Nucleus accumbens (tissue), 56 donors: Measurements from ENCODE around the gene THSD7A.

Source experiments
- DNase-seq, 56 donors: peaks; one replicate each; lab custom pipeline; 2025; lab: John Stamatoyannopoulos, UW

The THSD7A gene

GRCh38 chr7:11648980-11649379 is 183.0 kb downstream of the THSD7A start:
- DNase-seq = no peak

- DNase-seq = no peak
Observed at GRCh38 chr7:11648101-11648500, 183.9 kb downstream of the THSD7A start.

DNA sequence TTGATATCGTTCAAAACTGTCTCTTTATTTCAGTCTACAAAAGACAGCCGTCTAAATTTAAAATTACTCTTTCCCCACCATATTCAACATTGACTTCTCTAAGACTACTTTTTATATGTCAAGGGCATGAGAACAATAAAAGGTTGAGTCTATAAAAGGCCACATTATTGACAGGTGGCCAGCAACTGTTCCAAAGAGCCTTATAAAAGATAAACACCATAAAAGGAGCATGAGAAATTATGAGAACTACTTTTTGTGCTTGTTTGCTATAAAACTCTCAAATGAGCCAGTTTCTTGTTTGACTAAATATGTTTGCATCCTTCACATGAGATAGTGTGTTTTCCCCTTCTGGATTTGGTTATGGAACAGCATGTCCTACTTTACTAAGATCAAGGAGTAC is 189.2 kb downstream of the THSD7A start:
- no peak for DNase-seq

GRCh38 chr7:11642276-11642675 is 189.7 kb downstream of the THSD7A start:
- no peak for DNase-seq

- no peak for DNase-seq
Observed at GRCh38 chr7:11638011-11638774, 193.8 kb downstream of the THSD7A start.

DNA sequence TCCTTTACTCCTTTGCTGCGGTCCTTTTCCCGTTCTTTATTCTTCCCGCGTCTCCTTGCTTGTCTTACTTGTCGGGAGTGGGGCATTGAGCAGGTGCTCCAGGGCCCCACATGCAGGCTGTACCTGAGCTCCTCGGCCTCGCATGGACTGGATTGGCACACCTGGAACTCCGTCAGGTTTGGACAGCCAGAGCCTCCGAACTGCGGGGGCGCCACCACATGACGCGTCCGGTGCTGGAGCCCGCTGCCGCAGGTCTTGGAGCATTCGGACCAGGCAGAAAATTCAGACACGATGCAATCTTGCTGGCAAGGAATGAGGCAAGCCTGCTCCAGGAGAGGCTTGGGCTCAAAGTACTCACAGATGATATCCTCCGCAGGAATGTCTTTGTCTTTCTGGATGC is 195.7 kb downstream of the THSD7A start:
- DNase-seq = no peak

DNA sequence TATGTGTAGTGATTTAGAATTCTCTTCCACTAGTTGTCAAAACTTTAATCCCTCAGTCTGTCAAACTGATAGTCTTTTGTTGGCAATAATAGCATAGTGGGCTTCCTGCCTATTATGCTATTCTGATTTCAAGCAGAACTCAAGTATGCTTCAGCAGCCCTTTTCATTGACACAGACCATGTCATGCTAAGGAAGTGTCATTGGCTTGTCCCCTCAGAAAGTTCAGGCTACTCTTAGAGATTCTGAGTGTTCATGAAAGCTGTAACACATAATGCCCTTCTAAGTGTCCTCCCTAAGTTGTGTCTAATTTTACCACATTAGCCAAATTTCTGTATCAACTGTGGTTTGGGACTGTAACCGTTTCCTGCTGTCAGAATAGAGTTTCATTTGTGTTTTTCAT is 198.7 kb downstream of the THSD7A start:
- DNase-seq = no peak

DNA sequence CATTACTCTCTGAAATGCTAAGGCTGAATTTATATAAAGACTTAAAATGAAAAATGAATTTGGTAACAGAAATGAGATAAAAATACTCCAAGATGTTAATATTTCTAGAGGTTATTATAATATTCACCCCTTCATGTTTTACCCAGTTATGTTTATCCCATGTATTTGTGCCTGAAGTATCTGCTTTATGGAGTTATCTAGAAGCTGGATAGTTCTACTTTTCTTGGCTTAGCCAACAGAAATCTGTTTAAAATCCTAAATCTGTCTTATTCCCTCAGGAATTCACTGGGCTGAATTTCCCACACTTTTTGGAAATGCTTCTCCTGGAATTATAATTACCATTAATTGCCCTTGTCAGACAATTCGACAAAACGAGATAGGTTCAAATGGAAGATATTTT is 201.6 kb downstream of the THSD7A start:
- DNase-seq = no peak

GRCh38 chr7:11625669-11626068 is 206.3 kb downstream of the THSD7A start:
- DNase-seq = no peak

DNA sequence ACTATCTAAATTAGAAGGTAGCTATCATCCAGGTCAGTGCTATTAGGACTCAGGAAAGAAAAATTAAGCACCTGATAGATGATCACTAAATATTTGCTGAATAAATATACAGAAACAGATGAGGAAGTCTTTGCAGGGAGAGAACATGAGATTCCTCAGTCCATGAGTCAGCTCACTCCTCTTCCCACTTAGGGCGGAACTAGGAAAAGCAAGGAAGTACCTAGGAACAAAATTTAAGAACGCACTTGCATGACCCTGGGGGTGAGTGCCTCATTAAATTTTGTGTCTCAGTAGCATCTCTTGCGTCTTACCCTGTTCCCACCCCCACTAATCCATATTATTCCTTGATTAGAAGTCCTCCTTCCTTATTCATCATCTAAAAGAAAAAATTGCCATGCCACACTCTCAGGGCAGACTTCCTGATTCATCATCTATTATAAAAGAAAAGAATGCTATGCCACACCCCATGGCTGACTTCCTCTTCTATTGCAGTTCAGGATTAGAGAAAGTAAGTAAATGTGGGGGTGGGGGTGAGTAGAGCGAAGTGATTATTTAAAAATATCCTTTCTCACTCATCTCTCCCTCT is 208.8 kb downstream of the THSD7A start:
- no peak for DNase-seq

- DNase-seq = no peak
Observed at GRCh38 chr7:11620406-11621253, 211.4 kb downstream of the THSD7A start.

DNA sequence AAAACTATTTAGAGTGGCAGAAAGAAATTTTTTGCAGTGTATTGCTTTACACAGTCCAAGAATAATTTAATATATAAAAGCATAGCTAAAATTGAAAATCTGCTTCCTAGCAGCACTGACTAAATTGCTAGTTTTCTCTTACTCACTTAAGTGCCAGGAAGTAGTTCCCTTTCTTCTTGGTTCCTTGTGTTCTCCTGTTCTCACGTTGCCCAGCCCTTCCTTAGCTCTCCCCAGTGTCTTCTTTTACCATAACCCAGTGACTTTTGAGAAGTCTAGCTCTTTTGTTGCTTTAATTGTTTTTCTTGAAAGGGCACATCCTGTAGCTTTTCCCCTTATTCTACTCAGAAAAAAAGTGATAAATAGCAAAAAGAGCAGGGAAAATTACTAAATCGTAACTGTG is 215.5 kb downstream of the THSD7A start:
- DNase-seq = no peak

DNA sequence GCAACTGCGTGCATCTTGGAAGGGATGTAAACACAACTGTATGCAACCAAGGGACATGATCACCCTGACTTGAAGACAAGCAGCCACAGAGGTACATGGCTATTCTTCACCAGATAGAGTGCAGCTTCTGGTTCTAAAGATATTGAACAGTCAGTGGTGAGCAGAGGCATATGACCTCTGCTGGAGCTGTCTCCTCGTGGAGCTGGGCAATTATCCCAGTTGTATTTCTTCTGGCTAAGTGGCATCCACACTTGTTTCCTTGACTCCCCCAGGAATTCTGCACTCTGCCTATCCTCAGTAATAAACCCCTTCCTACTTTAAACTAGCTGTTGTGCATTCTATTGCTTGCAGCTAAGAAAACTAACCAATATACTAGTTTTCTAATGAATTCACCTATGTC is 216.8 kb downstream of the THSD7A start:
- DNase-seq = peak in 2 of 56 donors; percentile 1 to 5

GRCh38 chr7:11613292-11613930 is 218.6 kb downstream of the THSD7A start:
- no peak for DNase-seq

DNA sequence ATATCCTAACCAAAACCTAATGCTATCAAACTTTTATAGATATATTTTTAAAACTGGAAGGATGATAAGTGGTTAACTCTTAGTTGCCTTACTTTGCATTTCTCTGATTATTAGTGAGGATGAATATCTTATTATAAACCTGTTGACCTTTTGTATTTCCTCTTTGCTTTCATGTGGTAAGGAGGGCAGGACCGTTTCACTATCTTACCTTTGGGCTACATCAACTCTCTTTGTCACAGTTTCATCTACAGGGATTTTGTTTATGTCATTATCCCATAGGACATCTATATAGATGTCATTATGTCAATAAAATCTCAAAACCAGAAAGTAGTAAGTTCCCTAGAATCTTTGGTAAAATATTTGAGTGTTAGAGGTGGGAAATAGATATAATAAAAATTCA is 219.3 kb downstream of the THSD7A start:
- no peak for DNase-seq

DNA sequence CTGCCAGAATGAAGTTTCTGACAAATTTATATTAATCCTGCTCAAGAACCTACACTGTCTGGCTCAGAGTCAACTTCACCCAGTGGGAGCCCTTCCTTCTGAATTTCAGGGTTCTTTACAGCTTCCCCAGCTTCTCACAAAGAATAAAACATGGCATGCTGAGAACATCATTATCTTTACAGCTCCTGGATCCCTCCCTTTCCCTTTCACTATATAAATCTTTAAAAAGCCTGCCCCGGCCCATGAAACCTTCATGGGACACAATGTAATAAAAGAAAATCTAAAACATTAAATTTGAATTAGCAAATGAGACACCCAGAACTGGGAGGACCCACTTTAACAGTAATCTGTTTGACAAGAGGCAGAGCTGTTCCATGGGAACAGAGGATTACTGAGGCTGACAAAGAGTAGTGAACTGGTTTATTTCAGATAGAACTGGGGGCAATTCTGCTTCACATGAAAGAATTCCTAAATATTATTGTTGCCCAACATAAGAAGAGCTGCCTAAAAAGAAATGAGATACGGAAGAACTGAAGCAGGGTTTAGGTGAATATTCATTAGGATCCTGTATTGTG is 222.8 kb downstream of the THSD7A start:
- DNase-seq = no peak

GRCh38 chr7:11607686-11608085 is 224.3 kb downstream of the THSD7A start:
- no peak for DNase-seq

GRCh38 chr7:11605749-11606148 is 226.2 kb downstream of the THSD7A start:
- no peak for DNase-seq

DNA sequence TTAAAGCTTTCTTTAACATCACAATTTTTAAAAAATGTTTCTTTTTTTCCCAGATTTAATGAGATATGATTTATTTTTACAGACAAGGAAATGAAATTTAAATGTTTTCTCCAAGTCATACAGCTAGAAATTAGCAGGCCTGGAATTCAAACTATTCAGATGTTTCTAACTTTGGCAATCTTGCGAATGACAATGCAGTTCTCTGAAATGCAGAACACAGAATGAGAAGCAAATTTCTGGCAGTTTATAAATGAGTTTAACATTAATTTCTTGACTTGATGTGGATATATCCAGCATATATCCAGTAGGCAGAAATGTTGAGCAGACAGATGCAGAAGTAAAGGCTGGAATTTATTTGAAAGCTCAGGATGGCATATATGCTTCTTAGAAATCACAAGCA is 227.5 kb downstream of the THSD7A start:
- DNase-seq = no peak

GRCh38 chr7:11601761-11602160 is 230.2 kb downstream of the THSD7A start:
- DNase-seq = no peak

DNA sequence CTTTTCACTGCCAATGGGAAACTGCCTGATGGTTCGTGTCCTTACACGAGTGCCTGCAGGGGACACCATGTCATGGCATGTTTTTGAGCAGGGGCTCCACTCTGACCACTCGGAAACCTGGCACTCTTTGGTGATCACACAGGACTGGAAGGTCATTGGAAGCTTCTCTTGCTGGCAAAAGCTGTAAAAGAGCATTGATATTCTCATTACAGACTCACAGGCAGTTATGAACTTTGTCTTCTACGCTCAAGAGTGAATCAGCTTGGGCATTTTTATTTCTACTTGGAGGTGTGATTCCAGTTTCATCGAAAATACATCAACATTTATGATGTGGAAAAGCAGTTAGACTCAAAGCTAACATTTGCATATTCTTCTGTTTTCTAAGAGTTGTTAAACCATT is 238.7 kb downstream of the THSD7A start:
- no peak for DNase-seq
